NCI-H345 treated with DMSO at 0.1 percent for 48 hours (cell line): ENCODE data around the gene THADA.
"Not testable (repeated sequence)": the region's sequence is repeated elsewhere in the genome, so short reads cannot be mapped to it uniquely, and the experiment has no call there.

Source experiments
- DNase-seq: peaks from one replicate; lab custom pipeline; 2025; ENCODE audit not compliant: unreplicated experiment; lab: John Stamatoyannopoulos, UW

Gene THADA

DNA sequence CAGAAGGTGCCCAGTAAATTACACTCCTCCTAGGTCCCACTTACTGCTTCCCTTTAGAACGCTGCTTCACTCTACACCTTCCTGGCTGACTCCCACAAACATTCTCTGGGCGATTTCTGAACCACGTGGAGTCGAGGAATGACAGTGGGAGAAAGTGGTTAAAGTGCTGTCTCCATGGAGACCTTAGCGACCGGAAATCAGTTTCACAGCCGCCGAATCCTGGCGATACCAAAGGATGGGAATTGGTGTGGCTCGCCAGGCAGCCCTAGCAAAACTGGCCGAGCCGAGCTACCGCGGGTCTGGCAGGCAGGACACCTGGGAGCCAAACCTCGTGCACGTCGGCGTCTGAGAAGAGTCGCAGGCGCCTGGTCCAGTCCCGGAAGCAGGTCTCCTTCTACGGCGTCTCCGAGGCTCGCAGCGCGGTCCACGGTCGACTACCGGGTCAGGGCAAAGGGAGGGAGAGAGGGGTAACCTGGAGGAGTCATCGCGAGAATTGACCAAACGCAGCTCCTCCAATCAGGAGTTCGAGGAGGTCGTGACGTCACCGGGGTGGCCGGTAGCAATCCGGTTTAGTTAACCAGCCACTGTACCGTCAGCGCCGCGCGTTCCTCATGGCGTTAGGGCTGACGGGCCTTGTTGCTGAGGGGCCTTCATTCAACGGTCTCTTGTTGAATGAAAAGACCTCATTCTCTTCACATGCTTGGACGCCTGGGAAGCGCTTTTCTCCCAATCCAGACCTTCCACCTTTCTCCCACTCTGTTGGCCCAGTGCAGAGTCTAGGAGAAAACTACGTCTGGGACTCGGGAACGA, at the start of gene THADA:
Gene THADA, minus strand, starts transcription at position 436 of the 810 bp plus-strand sequence. CDS start 3,646 bp downstream, outside the sequence.
- DNase-seq: peak; percentile 94

- DNase-seq: no peak
Observed at GRCh38 chr2:43643680-43644079, 47.8 kb upstream of the THADA start.

GRCh38 chr2:43642363-43642762, 46.5 kb upstream of the THADA start:
- no peak for DNase-seq

DNA sequence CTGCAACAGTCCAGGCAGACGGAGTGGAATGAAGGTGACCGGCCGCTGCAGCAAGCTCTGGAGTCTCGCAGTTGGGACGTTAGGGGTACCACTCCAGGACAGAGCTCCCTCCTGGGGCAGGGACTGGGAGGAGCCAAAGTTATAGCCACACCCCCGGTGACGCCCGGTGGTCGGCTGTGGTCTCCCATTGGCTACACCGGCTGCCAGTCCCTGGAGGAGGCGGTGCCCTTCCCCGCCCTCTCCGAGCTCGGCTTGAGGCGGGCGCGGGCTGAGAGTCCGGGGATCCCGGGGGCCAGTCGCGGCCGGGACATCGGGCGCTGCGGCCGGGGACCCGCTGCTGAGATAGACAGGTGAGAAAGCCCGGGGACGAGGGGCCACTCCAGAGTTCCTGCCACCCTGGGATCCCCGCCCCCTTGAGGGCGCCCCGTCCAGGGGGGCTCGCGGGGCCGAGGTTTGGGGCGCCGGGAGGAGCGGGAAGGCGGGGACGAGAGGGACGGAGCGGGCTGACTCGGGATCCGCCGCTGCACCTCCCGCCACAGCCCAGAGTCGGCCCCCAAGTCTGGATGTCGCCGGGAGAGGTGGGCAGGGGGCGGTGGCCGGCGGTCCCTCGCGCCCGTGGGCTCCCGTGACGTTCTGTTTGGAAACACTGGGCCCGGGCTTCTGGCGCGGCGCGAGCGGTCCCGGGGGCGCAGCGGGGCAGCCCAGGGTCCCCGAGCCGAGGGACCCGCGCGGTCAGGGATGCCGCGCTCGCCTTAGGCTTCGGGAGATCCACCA, 41.4 kb upstream of the THADA start, which contains the start of gene PLEKHH2:
Gene PLEKHH2, plus strand, starts transcription at position 231 of the 774 bp plus-strand sequence. CDS start 7,414 bp downstream, outside the sequence.
- DNase-seq: peak; percentile 81

DNA sequence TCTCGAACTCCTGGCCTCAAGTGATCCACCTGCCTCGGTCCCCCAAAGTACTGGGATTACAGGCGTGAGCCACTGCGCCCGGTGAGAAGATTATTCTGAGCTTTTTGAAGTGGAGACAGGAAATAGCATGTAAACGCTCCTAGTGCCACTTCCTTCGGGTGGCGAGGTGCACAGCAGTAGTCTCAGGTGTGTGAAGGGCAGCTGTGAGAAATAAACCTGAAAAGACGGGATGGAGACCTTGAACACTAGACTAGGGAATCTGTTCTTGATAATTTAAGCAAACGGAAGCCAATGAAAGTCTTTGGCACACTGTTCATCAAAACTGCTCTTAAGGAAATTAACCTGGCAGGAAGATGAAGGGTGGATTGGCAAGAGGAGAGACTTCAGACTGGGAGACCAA, 40.8 kb upstream of the THADA start:
- peak; percentile 60 for DNase-seq

DNA sequence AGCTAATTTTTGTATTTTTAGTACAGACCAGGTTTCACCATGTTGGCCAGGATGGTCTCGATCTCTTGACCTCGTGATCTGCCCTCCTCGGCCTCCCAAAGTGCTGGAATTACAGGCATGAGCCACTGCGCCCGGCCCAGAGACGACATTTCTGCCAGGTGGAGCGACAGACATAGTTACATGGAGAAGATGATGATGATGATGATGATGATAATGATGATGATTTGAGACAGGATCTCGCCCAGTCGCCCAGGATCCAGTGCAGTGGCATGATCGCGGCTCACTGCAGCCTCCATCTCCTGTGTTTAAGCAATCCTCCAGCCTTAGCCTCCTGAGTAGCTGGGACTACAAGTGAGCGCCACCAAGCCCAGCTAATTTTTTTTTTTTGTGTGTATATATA, 40.3 kb upstream of the THADA start:
- DNase-seq: not testable (repeated sequence)

GRCh38 chr2:43634604-43635306, 38.9 kb upstream of the THADA start:
- peak; percentile 89 for DNase-seq

GRCh38 chr2:43631618-43632317, 35.9 kb upstream of the THADA start:
- no peak for DNase-seq

DNA sequence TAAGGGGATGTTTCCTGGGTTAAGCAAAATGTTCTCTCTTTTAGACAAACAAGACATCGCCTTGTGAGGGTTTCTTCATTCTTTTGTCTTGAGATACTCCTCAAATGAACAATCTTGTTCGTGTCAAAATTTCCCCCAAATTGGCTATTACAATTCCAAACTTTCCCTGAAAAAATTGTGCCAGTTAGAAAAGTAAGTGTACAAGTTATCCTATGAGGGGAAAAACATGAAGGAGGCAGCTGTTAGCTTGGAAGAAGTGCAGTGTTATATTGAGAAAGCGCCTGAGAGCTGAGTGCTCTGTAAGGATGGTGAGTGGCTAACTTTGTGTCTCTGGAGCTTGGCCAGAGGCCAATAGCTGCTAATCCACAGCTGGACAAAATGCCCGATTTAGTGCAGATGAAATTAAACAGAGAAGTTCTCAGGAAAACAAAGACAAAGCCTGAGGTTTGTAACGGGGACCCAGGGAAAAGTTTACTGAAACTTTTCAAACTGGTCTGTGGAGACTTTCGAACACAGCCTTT, 27.2 kb upstream of the THADA start:
- DNase-seq: no peak

DNA sequence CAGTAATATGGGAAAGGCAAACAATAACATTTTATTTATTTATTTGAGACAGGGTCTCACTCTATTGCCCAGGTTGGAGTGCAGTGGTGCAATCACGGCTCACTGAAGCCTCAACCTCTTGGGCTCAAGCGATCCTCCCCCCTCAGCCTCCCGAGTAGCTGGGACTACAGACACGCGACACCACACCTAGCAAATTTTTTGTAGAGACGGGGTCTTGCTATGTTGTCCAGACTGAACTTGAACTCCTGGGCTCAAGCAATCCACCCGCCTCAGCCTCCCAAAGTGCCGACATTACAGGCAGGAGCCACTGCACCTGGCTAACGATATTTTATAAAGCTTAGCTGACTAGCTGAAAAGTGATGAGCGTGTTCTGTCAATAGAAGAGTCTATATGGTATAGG, 23.7 kb upstream of the THADA start:
- DNase-seq: no peak

- DNase-seq: no peak
Observed at GRCh38 chr2:43616967-43617680, 21.3 kb upstream of the THADA start.

DNA sequence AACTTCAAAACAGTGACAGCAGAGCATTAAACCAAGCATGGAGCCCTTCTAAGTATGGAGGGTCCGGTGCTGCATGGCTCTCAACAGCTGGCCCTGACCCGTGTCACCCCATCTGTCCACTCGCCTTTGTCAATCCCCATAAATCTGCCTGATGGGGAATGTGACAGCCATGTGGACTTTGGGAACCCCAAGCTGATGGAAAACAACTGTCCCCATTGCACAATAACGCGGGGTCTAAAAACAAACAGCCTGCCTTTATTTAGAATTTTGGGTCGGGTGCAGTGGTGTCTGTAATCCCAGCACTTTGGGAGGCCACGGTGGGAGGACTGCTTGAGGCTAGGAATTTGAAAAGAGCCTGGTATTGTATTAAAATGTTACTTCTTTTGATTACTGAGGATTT, 17.1 kb upstream of the THADA start:
- no peak for DNase-seq

DNA sequence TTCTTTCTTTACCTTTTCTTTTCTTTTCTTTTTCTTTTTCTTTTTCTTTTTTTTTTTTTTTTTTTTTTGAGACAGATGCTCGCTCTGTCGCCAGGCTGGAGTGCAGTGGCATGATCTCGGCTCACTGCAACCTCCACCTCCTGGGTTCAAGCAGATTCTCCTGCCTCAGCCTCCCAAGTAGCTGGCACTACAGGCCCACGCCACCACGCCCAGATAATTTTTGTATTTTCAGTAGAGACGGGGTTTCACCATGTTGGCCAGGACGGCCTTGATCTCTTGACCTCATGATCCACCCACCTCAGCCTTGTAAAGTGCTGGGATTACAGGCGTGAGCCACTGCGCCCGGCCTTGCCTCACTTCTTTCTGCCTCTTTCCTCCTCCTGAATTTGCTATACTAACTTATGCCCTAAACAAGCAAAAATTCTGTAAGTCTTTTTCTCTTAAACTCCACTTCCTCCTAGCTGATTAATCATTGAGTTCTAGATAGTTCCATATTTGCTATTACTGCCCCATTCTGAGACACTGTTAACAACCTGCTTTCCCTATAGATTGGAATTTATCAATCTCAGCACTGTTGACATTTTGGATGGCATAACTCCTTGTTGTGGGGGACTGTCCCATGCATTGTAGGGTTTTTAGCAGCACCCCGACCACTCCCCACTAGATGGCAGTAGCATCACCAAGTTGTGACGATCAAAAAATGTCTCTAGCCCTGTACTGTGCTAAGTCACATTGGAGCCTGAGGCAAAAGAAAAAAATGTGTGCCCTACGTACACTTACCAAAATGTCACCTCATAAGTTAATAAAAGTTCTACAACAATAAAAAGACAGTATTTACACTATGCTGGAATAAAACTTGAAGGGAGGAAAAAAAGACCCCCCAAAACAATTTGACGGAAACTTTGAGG, 16.4 kb upstream of the THADA start:
- peak; percentile 64 for DNase-seq

DNA sequence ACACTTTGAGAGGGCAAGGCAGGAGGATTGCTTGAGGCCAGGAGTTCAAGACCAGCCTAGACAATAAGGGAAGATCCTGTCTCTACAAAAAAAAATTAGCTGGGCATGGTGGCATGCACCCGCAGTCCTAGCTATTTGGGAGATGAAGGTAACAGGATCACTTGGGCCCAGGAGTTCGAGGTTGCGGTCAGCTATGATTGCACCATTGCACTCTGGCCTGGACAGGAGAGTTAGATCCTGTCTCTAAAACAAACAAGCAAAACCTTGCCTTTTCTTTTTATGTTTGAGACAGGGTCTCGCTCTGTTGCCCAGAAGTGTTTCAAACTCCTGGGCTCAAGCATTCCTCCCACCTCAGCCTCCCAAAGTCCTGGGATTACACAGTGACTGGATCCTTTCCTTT, 14.5 kb upstream of the THADA start:
- no peak for DNase-seq

DNA sequence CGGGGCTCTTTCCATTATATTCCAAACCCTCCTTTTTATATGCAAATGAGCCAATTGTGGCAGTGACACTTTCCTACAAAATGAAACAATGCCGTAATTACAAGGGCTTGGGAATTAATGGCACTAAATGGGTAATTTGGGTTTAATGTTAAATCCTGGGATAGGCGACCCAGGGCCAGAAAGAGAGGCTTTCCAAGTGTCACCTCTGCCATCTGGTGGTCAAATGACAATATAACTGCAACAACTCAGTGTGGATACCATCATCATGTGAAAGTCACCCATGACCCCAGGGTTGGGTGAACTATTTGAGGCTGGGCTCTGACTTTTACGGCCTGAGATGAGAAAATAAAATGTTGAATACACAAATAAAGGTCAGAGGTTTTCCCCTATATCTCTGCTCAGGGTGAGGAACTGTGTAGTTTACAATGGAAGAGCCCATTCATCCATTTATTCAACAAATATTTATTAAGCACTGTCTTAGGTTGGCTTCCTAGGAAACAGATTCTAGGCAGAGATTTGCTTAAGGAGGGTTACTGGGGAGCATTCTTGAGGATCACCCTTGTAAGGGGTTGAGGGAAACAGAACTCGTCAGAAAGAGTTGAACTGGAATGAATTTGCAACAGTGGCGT, 13.6 kb upstream of the THADA start:
- peak; percentile 39 for DNase-seq

DNA sequence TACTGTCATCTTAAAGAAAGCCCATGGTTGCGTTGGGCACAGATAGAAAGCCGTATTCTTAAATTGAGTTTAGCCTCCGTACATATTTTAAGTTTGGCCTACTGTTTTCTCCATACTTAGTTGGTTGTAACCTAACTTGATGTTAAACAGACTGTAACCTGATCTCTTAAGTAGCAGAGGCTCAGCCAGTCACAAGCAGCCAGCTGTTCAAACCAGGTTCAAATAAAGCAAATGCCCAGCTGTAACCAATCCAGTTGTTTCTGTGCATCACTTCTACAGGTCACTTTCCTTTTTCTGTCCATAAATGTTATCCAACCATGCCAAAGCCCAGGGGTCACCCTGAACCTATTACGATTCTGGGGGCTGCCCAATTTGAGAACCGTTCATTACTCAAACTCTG, 10.0 kb upstream of the THADA start:
- DNase-seq: no peak

DNA sequence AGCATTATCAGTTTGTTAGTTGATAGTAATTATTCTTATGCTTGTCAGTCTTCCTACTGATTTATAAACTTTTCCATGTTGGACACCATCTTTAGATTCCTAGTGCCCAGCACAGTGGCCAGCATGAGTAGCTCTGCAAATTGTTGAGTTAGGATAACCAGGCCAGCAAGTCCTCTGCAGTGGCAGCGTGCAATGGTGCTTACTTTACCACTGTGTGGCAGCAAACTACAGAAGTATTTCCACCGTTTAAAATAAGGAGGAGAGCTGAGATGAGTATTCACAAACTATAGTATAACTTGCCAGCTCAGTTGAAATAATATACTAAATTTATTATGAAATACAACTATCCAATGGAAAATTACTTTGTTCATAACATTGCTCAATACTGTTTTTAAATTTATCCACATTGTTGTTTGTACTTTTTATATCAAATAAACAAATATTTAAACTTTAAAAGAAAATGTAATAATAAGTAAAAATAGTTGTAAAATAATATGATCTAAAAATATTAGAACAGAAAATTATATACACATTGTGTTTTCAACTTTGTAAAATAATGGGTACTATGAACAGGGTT, 9.3 kb upstream of the THADA start:
- DNase-seq: peak; percentile 23

DNA sequence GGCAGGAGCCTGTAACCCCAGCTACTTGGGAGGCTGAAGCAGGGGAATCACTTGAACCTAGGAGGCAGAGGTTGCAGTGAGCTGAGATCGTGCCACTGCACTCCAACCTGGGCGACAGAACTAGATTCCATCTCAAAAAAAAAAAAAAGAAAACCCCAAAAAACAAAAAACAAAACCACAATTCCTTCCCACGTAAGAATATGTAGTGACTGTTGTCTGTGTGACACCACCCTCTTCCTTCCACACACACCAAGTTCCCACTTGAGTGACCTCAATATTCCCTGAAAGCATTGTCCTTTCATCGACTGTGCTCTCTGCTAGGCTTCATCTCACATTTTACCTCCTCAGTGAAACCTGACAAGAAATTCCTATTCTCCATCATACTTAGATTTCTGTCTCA, 8.8 kb upstream of the THADA start:
- no peak for DNase-seq
